WTC11 (cell line): ENCODE data around the gene MITF.

Source experiments
- CREM ChIP-seq: sonication (generic); formaldehyde crosslinking; IDR thresholded peaks from 2 replicates; pipeline ENCODE4 v1.8.1; 2022; ENCODE audit warnings: mild to moderate bottlenecking, missing genetic modification reagents, moderate library complexity
- TF ChIP-seq, protein P1 (sequence below): fragments of 200-600 bp; IDR thresholded peaks from 2 replicates; pipeline ENCODE4 v1.8.0; 2022; ENCODE audit warnings: antibody characterized with exemption
- TF ChIP-seq, protein P2 (sequence below): sonication (generic); formaldehyde crosslinking; IDR thresholded peaks from 2 replicates; pipeline ENCODE4 v1.8.1; 2023; ENCODE audit warnings: mild to moderate bottlenecking, moderate library complexity, missing genetic modification reagents

DNA sequence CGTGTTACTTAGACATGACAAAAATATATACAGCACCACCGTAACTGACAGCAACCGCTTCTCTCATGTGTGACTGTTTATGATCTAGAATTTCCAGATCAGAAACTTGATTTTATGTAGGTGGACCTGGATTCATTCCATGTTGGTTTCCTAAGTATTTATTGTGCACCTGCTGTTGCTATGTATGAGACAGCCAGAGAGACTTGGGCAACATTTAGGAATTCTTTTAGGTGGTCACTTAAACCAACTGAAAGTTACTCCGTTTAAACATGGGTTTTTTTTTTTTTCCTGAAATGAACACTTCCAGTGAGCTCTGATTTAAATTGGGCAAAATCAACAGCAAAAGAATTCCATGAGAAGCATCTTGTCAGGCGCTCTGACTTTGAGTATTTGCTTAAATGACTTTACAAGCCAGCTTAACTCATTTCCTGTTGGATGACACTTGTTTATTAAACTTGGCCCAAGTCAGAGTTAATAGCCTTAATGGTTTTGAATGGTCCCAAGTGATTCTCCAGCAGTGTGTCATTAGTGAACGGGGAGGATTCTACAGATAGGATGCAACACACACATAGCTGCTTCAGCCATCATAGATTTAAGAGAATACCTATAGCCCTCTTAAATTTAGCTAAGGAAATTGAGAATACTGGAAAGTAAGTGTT is 31.8 kb downstream of the MITF start:
- TF ChIP-seq, protein P1, sequence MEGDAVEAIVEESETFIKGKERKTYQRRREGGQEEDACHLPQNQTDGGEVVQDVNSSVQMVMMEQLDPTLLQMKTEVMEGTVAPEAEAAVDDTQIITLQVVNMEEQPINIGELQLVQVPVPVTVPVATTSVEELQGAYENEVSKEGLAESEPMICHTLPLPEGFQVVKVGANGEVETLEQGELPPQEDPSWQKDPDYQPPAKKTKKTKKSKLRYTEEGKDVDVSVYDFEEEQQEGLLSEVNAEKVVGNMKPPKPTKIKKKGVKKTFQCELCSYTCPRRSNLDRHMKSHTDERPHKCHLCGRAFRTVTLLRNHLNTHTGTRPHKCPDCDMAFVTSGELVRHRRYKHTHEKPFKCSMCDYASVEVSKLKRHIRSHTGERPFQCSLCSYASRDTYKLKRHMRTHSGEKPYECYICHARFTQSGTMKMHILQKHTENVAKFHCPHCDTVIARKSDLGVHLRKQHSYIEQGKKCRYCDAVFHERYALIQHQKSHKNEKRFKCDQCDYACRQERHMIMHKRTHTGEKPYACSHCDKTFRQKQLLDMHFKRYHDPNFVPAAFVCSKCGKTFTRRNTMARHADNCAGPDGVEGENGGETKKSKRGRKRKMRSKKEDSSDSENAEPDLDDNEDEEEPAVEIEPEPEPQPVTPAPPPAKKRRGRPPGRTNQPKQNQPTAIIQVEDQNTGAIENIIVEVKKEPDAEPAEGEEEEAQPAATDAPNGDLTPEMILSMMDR = no peak
- no peak for TF ChIP-seq CREM (CRISPR knock-in tag)
- TF ChIP-seq, protein P2, sequence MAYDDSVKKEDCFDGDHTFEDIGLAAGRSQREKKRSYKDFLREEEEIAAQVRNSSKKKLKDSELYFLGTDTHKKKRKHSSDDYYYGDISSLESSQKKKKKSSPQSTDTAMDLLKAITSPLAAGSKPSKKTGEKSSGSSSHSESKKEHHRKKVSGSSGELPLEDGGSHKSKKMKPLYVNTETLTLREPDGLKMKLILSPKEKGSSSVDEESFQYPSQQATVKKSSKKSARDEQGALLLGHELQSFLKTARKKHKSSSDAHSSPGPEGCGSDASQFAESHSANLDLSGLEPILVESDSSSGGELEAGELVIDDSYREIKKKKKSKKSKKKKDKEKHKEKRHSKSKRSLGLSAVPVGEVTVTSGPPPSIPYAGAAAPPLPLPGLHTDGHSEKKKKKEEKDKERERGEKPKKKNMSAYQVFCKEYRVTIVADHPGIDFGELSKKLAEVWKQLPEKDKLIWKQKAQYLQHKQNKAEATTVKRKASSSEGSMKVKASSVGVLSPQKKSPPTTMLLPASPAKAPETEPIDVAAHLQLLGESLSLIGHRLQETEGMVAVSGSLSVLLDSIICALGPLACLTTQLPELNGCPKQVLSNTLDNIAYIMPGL (CRISPR knock-in tag) = no peak
